DND-41 (cell line): ENCODE data around the gene ME3.

Experiments
- ATAC-seq: fragments of 200-7000 bp; cut with Tn5 transposase; 3 replicates; pipeline ENCODE4 v1.9.1; 2021; ENCODE audit warnings: low read depth; ENCODE audit not compliant: insufficient read depth
- DNase-seq: peaks from one replicate; pipeline ENCODE4 v3.0.0-alpha.2; 2020
- H2AFZ ChIP-seq: 2 replicates; pipeline ENCODE4 v1.6.0; 2012; ENCODE audit warnings: low read depth, low read length
- H3K27ac ChIP-seq: 2 replicates; pipeline ENCODE4 v1.5.1; 2012; ENCODE audit warnings: low read length, inconsistent platforms
- H3K27me3 ChIP-seq: fragments of 200-600 bp; sonication (generic); 2 replicates; pipeline ENCODE4 v1.6.0; 2012; ENCODE audit warnings: low read length, mild to moderate bottlenecking, inconsistent platforms; ENCODE audit not compliant: insufficient read depth, poor library complexity
- H3K36me3 ChIP-seq: 2 replicates; pipeline ENCODE4 v1.5.1; 2012; ENCODE audit warnings: low read length, inconsistent platforms; ENCODE audit not compliant: insufficient read depth
- H3K4me1 ChIP-seq: 2 replicates; pipeline ENCODE4 v1.5.1; 2012; ENCODE audit warnings: mild to moderate bottlenecking, low read length; ENCODE audit not compliant: insufficient read depth
- H3K4me2 ChIP-seq: 2 replicates; pipeline ENCODE4 v1.6.0; 2012; ENCODE audit warnings: mild to moderate bottlenecking, moderate library complexity, low read length, inconsistent platforms; ENCODE audit not compliant: insufficient read depth
- H3K4me3 ChIP-seq, 2 experiments: fragments of 200-600 bp in 1 of 2; shearing (Covaris generic) in 1 of 2; 2 replicates each; pipeline ENCODE4 v1.5.1; 2012 to 2016; ENCODE audit warnings: inconsistent platforms in 2 of 2, low read length in 2 of 2, mild to moderate bottlenecking in 2 of 2, low read depth in 1 of 2, moderate library complexity in 1 of 2
- H3K79me2 ChIP-seq: 2 replicates; pipeline ENCODE4 v1.6.0; 2012; ENCODE audit warnings: low read length, inconsistent platforms; ENCODE audit not compliant: insufficient read depth
- H3K9ac ChIP-seq: 2 replicates; pipeline ENCODE4 v1.6.0; 2012; ENCODE audit warnings: low read depth, mild to moderate bottlenecking, inconsistent platforms, low read length, moderate library complexity
- H3K9me3 ChIP-seq: 2 replicates; pipeline ENCODE4 v1.5.1; 2012; ENCODE audit warnings: low read length, moderate library complexity, mild to moderate bottlenecking, inconsistent platforms; ENCODE audit not compliant: insufficient read depth, severe bottlenecking
- H4K20me1 ChIP-seq: 2 replicates; pipeline ENCODE4 v1.6.0; 2012; ENCODE audit warnings: low read length; ENCODE audit not compliant: insufficient read depth
- EZH2 ChIP-seq: IDR thresholded peaks from 3 replicates; pipeline ENCODE4 v1.6.1; 2012; ENCODE audit warnings: borderline replicate concordance, low read depth, mild to moderate bottlenecking, moderate library complexity, low read length, inconsistent platforms; ENCODE audit not compliant: severe bottlenecking
- TF ChIP-seq, protein P1 (sequence below): IDR thresholded peaks from 2 replicates; pipeline ENCODE4 v1.5.1; 2012; ENCODE audit warnings: borderline replicate concordance, low read length, moderate library complexity, mild to moderate bottlenecking; ENCODE audit not compliant: poor library complexity, severe bottlenecking; ENCODE audit errors: extremely low read depth

Gene ME3

GRCh38 chr11:86416494-86416893 lies 255.9 kb downstream of the ME3 start:
- Histone ChIP-seq H3K27ac (no peak overlapping the region), H3K36me3 (no peaks in the 10 kb centered on the region), H3K4me1 (no peaks in the 10 kb centered on the region), H3K79me2 (no peaks in the 10 kb centered on the region), H3K9me3 (no peaks in the 10 kb centered on the region), H3K27me3 (no peaks in the 10 kb centered on the region), H3K4me2 (no peak overlapping the region), H3K9ac (no peak overlapping the region), H3K4me3 (no peak overlapping the region), H2AFZ (no peak overlapping the region), H4K20me1 (no peaks in the 10 kb centered on the region)
- no peak for DNase-seq
- no peak for ATAC-seq
- TF ChIP-seq, protein P1, sequence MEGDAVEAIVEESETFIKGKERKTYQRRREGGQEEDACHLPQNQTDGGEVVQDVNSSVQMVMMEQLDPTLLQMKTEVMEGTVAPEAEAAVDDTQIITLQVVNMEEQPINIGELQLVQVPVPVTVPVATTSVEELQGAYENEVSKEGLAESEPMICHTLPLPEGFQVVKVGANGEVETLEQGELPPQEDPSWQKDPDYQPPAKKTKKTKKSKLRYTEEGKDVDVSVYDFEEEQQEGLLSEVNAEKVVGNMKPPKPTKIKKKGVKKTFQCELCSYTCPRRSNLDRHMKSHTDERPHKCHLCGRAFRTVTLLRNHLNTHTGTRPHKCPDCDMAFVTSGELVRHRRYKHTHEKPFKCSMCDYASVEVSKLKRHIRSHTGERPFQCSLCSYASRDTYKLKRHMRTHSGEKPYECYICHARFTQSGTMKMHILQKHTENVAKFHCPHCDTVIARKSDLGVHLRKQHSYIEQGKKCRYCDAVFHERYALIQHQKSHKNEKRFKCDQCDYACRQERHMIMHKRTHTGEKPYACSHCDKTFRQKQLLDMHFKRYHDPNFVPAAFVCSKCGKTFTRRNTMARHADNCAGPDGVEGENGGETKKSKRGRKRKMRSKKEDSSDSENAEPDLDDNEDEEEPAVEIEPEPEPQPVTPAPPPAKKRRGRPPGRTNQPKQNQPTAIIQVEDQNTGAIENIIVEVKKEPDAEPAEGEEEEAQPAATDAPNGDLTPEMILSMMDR = no peak

DNA sequence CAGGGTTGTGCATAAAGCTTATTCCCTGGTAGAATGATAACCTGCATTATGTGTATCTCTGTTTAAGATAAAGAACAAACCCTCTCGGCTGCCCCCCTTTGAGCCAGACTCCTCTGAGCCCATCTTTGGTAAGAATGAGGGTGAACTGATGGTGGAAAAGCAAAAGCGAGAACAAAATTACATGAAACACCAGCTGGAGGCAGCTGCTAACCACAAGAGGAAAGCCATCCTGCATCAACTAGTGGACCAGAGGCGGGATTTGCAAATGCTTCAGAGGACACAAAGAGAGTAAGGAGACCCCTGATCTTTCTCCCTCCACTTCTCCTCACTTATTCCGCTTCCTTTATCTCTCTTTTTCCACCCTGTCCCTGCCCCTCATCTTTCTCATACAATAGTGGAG lies 257.4 kb downstream of the ME3 start:
- H3K36me3 ChIP-seq = no peaks in the 10 kb centered on the region
- no peak overlapping the region for H3K9ac ChIP-seq

GRCh38 chr11:86414032-86414431 lies 258.4 kb downstream of the ME3 start:
- ATAC-seq (no peak), DNase-seq (no peak)
- Histone ChIP-seq H3K4me3 (no peak overlapping the region), H4K20me1 (no peaks in the 10 kb centered on the region), H2AFZ (no peak overlapping the region), H3K4me2 (no peak overlapping the region), H3K36me3 (no peaks in the 10 kb centered on the region), H3K27ac (no peak overlapping the region), H3K9me3 (no peaks in the 10 kb centered on the region), H3K4me1 (no peaks in the 10 kb centered on the region), H3K9ac (no peak overlapping the region), H3K79me2 (no peaks in the 10 kb centered on the region), H3K27me3 (no peaks in the 10 kb centered on the region)
- TF ChIP-seq, protein P1 = no peak
- no peak for TF ChIP-seq EZH2

More for the DNA sequence above, 257.4 kb downstream of the ME3 start:
- Histone ChIP-seq H3K27me3 (no peaks in the 10 kb centered on the region), H3K9me3 (no peaks in the 10 kb centered on the region), H3K4me3 (no peak overlapping the region), H3K79me2 (no peaks in the 10 kb centered on the region), H3K4me1 (no peaks in the 10 kb centered on the region), H3K4me2 (no peak overlapping the region), H2AFZ (no peak overlapping the region), H3K27ac (no peak overlapping the region), H4K20me1 (no peaks in the 10 kb centered on the region)
- DNase-seq = no peak
- ATAC-seq = no peak
- TF ChIP-seq, protein P1 = no peak
- no peak for TF ChIP-seq EZH2

DNA sequence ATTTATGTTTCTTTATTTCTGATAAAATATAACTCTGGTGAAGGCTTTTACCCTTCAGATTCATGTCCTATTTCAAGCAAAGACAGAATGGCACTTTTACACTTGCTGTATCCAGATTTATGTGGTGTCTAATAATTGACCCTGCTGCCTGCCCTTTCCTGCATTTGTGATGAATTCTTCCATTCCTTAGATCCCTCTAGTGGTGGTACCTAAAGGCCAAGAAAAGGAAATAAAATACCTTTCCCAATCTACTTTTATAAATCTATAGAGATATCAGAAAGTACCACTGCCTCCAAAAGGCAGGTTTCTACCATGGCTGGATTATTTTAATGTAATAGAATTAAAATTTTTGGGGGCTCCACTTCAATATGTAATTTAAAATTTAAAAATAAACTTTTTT lies 263.6 kb downstream of the ME3 start:
- no peak overlapping the region for H3K9ac ChIP-seq
- ATAC-seq (no peak), DNase-seq (no peak)
- TF ChIP-seq EZH2 = no peak
- TF ChIP-seq, protein P1 = no peak
- H3K9me3 ChIP-seq = no peaks in the 10 kb centered on the region
- H3K27me3 ChIP-seq = no peaks in the 10 kb centered on the region
- no peaks in the 10 kb centered on the region for H3K4me1 ChIP-seq
- no peaks in the 10 kb centered on the region for H3K79me2 ChIP-seq
- H3K4me3 ChIP-seq = no peak overlapping the region
- H3K27ac ChIP-seq = no peak overlapping the region
- no peak overlapping the region for H2AFZ ChIP-seq
- H3K4me2 ChIP-seq = no peak overlapping the region
- no peaks in the 10 kb centered on the region for H3K36me3 ChIP-seq
- H4K20me1 ChIP-seq = no peaks in the 10 kb centered on the region
